Activated CD8-positive, alpha-beta memory T cell treated with anti-CD3 and anti-CD28 coated beads, Interleukin-2, amount 10 ng/mL, durations not matched to agents 7 days and 5 days (primary cell): ENCODE data around the gene KLHL41. TPM values are rescaled to one million over a fixed set of nuclear protein-coding genes. Genes with fewer than 3 reads are reported as not detected.
"Not testable (repeated sequence)": the region's sequence is repeated elsewhere in the genome, so short reads cannot be mapped to it uniquely, and the experiment has no call there.

Experiments used
- ATAC-seq: fragments of 150-1000 bp; cut with Tn5 transposase; one replicate; pipeline ENCODE4 v1.10.0; 2021; ENCODE audit warnings: moderate library complexity
- CTCF ChIA-PET: fragments of 350-600 bp; sonication (Branson Sonifier 250); formaldehyde crosslinking; loops from one replicate; lab custom pipeline; 2021; ENCODE audit warnings: antibody characterized with exemption; lab: Charles Lee
- DNase-seq: peaks from one replicate; pipeline ENCODE4 v3.0.0-alpha.2; 2020
- H3K27ac Mint-ChIP-seq: one replicate; pipeline ENCODE4 v1.8.0; 2021; ENCODE audit warnings: mild to moderate bottlenecking, mixed read lengths
- H3K27me3 Mint-ChIP-seq: one replicate; pipeline ENCODE4 v1.8.0; 2021; ENCODE audit warnings: mixed read lengths
- H3K36me3 Mint-ChIP-seq: one replicate; pipeline ENCODE4 v1.8.0; 2021; ENCODE audit warnings: mild to moderate bottlenecking, mixed read lengths
- H3K4me1 Mint-ChIP-seq: one replicate; pipeline ENCODE4 v1.8.0; 2021; ENCODE audit warnings: mixed read lengths
- H3K4me3 Mint-ChIP-seq: one replicate; pipeline ENCODE4 v1.8.0; 2021; ENCODE audit warnings: mild to moderate bottlenecking, moderate library complexity, mixed read lengths
- H3K9me3 Mint-ChIP-seq: one replicate; pipeline ENCODE4 v1.8.0; 2022; ENCODE audit warnings: low read depth, mixed read lengths
- total RNA-seq, 2 experiments: library from RNA; stranded (reverse); gene quantifications; one replicate each; pipeline ENCODE4 v1.2.3, GENCODE V29; 2021

The KLHL41 gene
- total RNA-seq, 2 experiments from 2014 or later, result 0.12 TPM; not detected in 1

DNA sequence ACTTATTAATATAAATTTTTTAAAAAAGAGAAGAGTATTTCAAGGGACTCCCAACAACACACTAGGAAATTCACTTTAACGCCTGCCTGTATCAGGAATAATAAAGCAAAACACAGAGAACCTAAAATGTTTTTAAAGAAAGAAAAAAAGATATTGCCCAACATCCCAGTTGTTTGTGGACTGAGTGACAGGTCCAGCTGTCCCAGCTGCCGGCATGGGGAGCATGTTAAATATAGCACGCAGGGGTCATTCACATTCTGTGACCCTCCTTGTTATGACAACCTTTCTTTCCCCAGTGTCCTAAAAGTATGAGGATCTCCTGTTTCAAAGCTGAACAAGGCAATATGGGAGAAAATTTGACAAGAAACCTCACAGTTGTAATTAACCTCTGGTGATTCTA lies 4.4 kb downstream of the KLHL41 start:
- CTCF ChIA-PET, result interaction anchor here (1.0 kb wide), 1 partner anchor 33 kb away, joined by 4 read pairs; no protein-coding TSS in a partner anchor
- Mint-ChIP-seq H3K9me3 (no peaks in the 10 kb centered on the region), H3K27ac (no peak overlapping the region), H3K36me3 (no peaks in the 10 kb centered on the region), H3K27me3 (peaks cover 4% of the 10 kb centered on the region), H3K4me1 (no peaks in the 10 kb centered on the region), H3K4me3 (no peak overlapping the region)
- DNase-seq (no peak), ATAC-seq (no peak)

DNA sequence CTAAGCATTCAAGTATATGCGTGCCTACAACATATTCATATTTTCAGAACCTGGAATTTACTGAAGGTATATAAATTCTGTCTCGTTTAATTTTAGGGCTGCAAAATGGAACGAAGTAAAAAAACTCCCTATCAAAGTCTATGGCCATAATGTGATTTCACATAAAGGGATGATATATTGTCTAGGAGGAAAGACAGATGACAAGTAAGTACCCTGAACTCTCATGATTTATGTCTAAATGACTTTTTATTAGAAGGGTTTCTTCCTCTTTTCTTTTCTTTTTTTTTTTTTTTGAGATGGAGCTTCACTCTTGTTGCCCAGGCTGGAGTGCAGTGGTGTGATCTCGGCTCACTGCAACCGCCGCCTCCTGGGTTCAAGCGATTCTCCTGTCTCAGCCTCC lies 5.3 kb downstream of the KLHL41 start:
- H3K4me1 Mint-ChIP-seq, CTCF ChIA-PET: not testable (repeated sequence)

GRCh38 chr2:169516488-169516995 lies 7.0 kb downstream of the KLHL41 start:
- not testable (repeated sequence) for ATAC-seq, H3K36me3 Mint-ChIP-seq, H3K4me3 Mint-ChIP-seq, H3K9me3 Mint-ChIP-seq, H3K4me1 Mint-ChIP-seq, DNase-seq, H3K27ac Mint-ChIP-seq, H3K27me3 Mint-ChIP-seq
- CTCF ChIA-PET, result interaction anchor here (0.9 kb wide), 1 partner anchor 11 kb away, joined by 3 read pairs; no protein-coding TSS in a partner anchor

More for the DNA sequence above, 5.3 kb downstream of the KLHL41 start:
- H3K27me3 Mint-ChIP-seq, H3K27ac Mint-ChIP-seq, H3K36me3 Mint-ChIP-seq, ATAC-seq, H3K9me3 Mint-ChIP-seq, H3K4me3 Mint-ChIP-seq, DNase-seq: not testable (repeated sequence)

GRCh38 chr2:169520896-169521295 lies 11.4 kb downstream of the KLHL41 start:
- no peaks in the 10 kb centered on the region for H3K36me3 Mint-ChIP-seq
- no peak overlapping the region for H3K4me3 Mint-ChIP-seq
- CTCF ChIA-PET, result interaction anchor here (1.5 kb wide), 1 partner anchor 11 kb away, joined by 3 read pairs; the partner anchor contains the start of gene KLHL41
- H3K27me3 Mint-ChIP-seq, result no peaks in the 10 kb centered on the region
- no peaks in the 10 kb centered on the region for H3K9me3 Mint-ChIP-seq
- no peak overlapping the region for H3K27ac Mint-ChIP-seq
- H3K4me1 Mint-ChIP-seq, result no peaks in the 10 kb centered on the region
- ATAC-seq (no peak), DNase-seq (no peak)

- CTCF ChIA-PET, result interaction anchor here (0.6 kb wide), 1 partner anchor 163 kb away, joined by 3 read pairs; no protein-coding TSS in a partner anchor
- no peak overlapping the region for H3K4me3 Mint-ChIP-seq
- H3K36me3 Mint-ChIP-seq, result peaks cover under 1% of the 10 kb centered on the region
- H3K4me1 Mint-ChIP-seq, result no peaks in the 10 kb centered on the region
- no peak for DNase-seq
- no peaks in the 10 kb centered on the region for H3K9me3 Mint-ChIP-seq
- no peak overlapping the region for H3K27ac Mint-ChIP-seq
- H3K27me3 Mint-ChIP-seq, result no peaks in the 10 kb centered on the region
- no peak for ATAC-seq
These were observed 14.2 kb downstream of the KLHL41 start for GRCh38 chr2:169523681-169524080.

DNA sequence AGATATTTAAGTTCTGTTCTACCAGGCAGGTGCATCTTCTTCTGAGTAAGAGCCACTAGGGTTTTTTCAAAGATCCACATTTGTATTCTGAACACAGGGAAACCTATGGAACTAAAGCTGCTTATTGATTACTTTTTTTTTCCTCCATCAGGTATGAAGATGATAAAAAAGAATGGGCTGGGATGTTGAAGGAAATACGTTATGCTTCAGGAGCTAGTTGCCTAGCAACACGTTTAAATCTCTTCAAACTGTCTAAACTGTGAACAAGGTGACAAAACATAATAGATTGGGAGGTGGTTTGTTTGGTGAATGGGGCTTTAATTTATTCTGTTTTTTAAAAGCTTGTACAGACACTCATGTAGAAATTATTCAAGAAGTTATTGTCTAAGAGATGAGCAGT lies 15.9 kb downstream of the KLHL41 start:
- no peak for ATAC-seq
- no peak overlapping the region for H3K4me3 Mint-ChIP-seq
- peaks cover 10% of the 10 kb centered on the region for H3K36me3 Mint-ChIP-seq
- CTCF ChIA-PET, result interaction anchor here (0.6 to 1.5 kb wide), 2 partner anchors 220 to 416 kb away, joined by 3 to 4 read pairs; no protein-coding TSS in a partner anchor
- H3K9me3 Mint-ChIP-seq, result no peaks in the 10 kb centered on the region
- no peak overlapping the region for H3K27ac Mint-ChIP-seq
- DNase-seq, result no peak
- H3K27me3 Mint-ChIP-seq, result no peaks in the 10 kb centered on the region
- no peaks in the 10 kb centered on the region for H3K4me1 Mint-ChIP-seq

DNA sequence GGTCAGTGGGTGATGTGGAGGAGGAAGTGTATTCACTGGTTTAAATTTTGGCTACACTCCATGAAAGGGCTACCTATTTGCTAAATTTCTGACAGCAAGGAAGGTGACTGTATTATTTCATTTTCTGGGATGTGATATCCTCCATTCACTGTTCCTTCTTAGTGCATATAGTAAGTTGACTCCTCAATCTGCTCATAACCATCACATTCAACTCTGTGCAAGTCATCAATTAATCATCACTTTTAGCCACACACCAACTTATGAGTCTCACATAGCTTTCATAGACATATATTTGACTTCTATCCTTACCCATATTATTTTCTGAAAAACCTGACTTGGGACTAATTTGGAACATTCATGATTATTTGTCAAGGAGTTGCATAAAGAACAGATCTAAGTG lies 16.9 kb downstream of the KLHL41 start:
- Mint-ChIP-seq H3K4me1 (no peaks in the 10 kb centered on the region), H3K27ac (no peak overlapping the region), H3K9me3 (no peaks in the 10 kb centered on the region), H3K36me3 (peaks cover 13% of the 10 kb centered on the region), H3K4me3 (no peak overlapping the region), H3K27me3 (no peaks in the 10 kb centered on the region)
- DNase-seq (no peak), ATAC-seq (no peak)
- CTCF ChIA-PET, result no interaction called here

GRCh38 chr2:169528271-169528701 lies 18.8 kb downstream of the KLHL41 start:
- Mint-ChIP-seq H3K27ac (no peak overlapping the region), H3K36me3 (peaks cover 14% of the 10 kb centered on the region), H3K9me3 (no peaks in the 10 kb centered on the region), H3K4me1 (no peaks in the 10 kb centered on the region), H3K27me3 (no peaks in the 10 kb centered on the region), H3K4me3 (no peak overlapping the region)
- DNase-seq, result peak; percentile 83
- CTCF ChIA-PET, result interaction anchor here (0.5 to 1.8 kb wide), 23 partner anchors 9 to 400 kb away, joined by 3 to 8 read pairs (median 3); partner anchors contain the start of genes BBS5, FASTKD1 and KLHL23
- ATAC-seq, result peak; percentile 93

- not testable (repeated sequence) for H3K27ac Mint-ChIP-seq, ATAC-seq, H3K9me3 Mint-ChIP-seq, H3K4me1 Mint-ChIP-seq, H3K4me3 Mint-ChIP-seq, DNase-seq, H3K27me3 Mint-ChIP-seq
- peaks cover 18% of the 10 kb centered on the region for H3K36me3 Mint-ChIP-seq
- CTCF ChIA-PET, result interaction anchor here (1.1 kb wide), 1 partner anchor 106 kb away, joined by 3 read pairs; no protein-coding TSS in a partner anchor
These were observed 30.0 kb downstream of the KLHL41 start for GRCh38 chr2:169539460-169539859.

- Mint-ChIP-seq H3K9me3 (no peaks in the 10 kb centered on the region), H3K4me1 (no peaks in the 10 kb centered on the region), H3K36me3 (peaks cover 18% of the 10 kb centered on the region), H3K27me3 (no peaks in the 10 kb centered on the region), H3K27ac (no peak overlapping the region), H3K4me3 (no peak overlapping the region)
- CTCF ChIA-PET, result no interaction called here
- DNase-seq, result no peak
- ATAC-seq, result no peak
These were observed 30.6 kb downstream of the KLHL41 start for GRCh38 chr2:169540146-169540545.

- H3K9me3 Mint-ChIP-seq, result no peaks in the 10 kb centered on the region
- no peak for ATAC-seq
- no peak overlapping the region for H3K27ac Mint-ChIP-seq
- H3K27me3 Mint-ChIP-seq, result no peaks in the 10 kb centered on the region
- DNase-seq, result no peak
- no peak overlapping the region for H3K4me3 Mint-ChIP-seq
- H3K4me1 Mint-ChIP-seq, result peaks cover 5% of the 10 kb centered on the region
- CTCF ChIA-PET, result interaction anchor here (1.7 kb wide), 1 partner anchor 14 kb away, joined by 5 read pairs; no protein-coding TSS in a partner anchor
- peaks cover 28% of the 10 kb centered on the region for H3K36me3 Mint-ChIP-seq
These were observed 32.9 kb downstream of the KLHL41 start for GRCh38 chr2:169542433-169542832.

DNA sequence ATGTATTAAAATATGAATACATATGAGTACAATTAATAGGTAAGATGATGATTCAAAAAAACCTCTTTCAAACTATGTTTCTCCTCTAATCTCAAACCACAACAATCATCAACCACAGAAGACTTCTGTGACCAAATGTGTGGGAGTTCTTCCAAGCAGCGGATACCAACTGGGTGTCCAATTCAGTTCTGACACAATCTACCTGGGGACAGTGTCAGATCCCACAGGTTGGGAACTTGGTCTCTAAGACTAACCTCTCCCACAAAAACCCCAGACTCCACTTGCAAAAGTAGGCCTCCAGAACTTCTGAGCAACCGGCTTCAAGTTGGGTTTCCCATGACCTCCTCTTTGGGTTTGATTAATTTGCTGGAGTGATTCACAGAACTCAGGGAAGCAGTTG lies 37.3 kb downstream of the KLHL41 start:
- Mint-ChIP-seq H3K9me3 (no peaks in the 10 kb centered on the region), H3K27ac (no peak overlapping the region), H3K36me3 (peaks cover 26% of the 10 kb centered on the region), H3K27me3 (no peaks in the 10 kb centered on the region), H3K4me1 (peaks cover 5% of the 10 kb centered on the region), H3K4me3 (no peak overlapping the region)
- CTCF ChIA-PET, result no interaction called here
- no peak for DNase-seq
- ATAC-seq, result no peak

GRCh38 chr2:169561364-169561763 lies 51.9 kb downstream of the KLHL41 start:
- no peaks in the 10 kb centered on the region for H3K27me3 Mint-ChIP-seq
- no peaks in the 10 kb centered on the region for H3K4me1 Mint-ChIP-seq
- CTCF ChIA-PET, result no interaction called here
- no peak overlapping the region for H3K27ac Mint-ChIP-seq
- H3K9me3 Mint-ChIP-seq, result peaks cover 2% of the 10 kb centered on the region
- ATAC-seq, result no peak
- peaks cover 41% of the 10 kb centered on the region for H3K36me3 Mint-ChIP-seq
- H3K4me3 Mint-ChIP-seq, result no peak overlapping the region
- DNase-seq, result no peak

- not testable (repeated sequence) for H3K27me3 Mint-ChIP-seq, DNase-seq, H3K4me3 Mint-ChIP-seq, H3K9me3 Mint-ChIP-seq, H3K27ac Mint-ChIP-seq, ATAC-seq, H3K4me1 Mint-ChIP-seq
- H3K36me3 Mint-ChIP-seq, result peaks cover 41% of the 10 kb centered on the region
- CTCF ChIA-PET, result interaction anchor here (1.0 to 1.3 kb wide), 2 partner anchors 43 to 101 kb away, joined by 3 read pairs; no protein-coding TSS in a partner anchor
These were observed 52.6 kb downstream of the KLHL41 start for GRCh38 chr2:169562084-169562483.
